NOMO-1 treated with dmso at 0.1 percent for 144 hours (cell line): ENCODE data around the gene RAD51B.

Experiments used
- DNase-seq: peaks from one replicate; lab custom pipeline; 2025; ENCODE audit not compliant: unreplicated experiment; lab: John Stamatoyannopoulos, UW

RAD51B gene

DNA sequence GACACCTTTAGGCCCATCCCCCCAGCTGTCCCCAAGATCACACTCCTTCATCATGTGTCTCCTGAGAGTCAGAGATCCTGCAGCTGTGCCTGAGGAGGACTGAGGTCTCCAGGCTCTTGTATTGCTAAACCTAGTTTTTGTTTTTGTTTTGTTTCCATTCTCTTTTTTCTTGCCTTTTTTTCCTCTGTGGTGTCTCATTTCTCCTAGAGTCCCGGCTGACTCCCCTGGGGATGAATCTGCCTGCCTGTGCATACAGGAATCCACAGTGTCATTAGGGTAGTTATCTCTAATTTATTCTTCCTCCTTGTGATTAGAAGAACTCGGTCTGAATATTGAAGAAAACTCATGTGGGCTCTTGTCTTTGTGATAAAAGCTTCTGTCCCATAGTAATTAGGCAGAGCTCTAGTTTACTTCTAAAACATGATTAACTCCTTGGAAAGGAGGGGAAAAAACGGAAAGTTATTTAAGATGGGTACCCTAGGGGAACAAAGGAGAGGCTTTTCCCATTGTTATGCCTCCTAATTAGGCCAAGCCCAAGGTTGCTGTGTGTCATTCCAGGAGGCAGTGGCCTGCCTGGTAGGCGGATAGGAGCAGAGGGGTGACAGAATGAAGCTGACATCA, 630.1 kb downstream of the RAD51B start:
- no peak for DNase-seq

GRCh38 chr14:68450391-68451120, 631.0 kb downstream of the RAD51B start:
- no peak for DNase-seq

DNA sequence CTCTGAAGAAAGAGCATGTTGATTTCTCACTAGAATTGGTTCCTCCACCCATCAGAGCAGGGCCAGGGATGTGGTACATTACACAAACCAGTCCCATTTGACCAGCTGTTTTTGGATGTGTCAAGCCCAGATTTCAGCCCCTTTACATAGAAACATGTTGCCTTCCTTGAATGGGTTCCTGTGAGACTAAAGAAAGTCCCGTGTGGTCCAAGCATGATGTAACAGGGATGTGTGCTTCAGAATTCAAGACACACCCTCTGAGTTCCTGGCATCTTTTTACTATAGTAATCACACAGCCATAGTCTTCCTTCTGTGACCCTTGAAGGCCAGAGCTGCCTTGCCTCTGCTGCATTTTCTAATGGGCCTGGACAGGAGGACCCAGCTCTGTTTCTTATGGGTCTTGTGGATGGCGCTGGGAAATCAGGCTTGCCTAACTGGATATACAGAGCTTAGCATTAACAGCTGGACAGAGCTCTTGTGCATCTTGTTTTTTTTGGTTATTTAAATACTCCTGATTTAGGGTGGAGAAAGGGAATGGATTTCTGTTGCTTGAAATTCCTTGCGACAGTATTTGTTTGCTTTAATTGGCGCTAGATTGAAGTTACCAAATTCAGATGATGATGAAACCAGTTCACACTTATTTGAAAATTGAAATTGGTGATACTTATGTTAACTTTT, 632.3 kb downstream of the RAD51B start:
- no peak for DNase-seq

DNA sequence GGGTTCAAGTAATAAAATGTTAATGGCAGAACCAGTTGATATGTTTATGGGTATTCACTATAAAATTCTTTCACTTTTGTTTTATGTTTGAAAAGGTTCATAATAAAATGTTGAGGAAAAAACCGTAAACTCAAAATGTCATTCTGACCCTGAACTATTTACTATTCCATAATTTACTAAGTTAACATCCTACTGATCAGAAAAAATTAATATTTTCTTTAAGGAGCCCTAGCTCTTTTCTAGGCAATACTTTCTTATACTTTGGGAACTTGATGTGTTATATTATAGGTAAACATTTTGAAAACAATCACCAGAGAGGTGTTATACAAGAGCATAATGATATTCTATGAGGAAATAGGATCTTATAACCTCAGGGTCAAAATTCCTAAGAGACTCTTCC, 638.7 kb downstream of the RAD51B start:
- no peak for DNase-seq

- no peak for DNase-seq
Observed at GRCh38 chr14:68458840-68459469, 639.4 kb downstream of the RAD51B start.

GRCh38 chr14:68459480-68460136, 640.0 kb downstream of the RAD51B start:
- no peak for DNase-seq

DNA sequence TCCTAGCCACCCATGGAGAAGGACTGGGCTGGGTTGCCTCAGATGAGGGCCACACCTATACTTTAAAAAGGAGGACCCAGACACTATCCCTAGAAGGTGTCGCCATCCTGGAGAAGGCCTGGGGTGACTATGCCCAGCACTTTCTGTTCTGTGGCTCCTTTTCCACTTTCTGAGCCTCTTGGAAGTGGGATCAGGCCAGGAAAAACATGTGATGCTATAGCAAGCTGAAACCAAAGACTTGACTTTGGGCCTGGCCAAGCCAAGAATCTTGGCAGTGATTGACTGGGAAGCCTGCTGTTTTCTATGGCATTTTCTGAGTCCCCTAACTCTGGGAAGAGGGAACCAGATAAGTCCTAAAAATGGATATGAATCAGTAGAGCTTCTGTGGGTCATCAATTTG, 641.0 kb downstream of the RAD51B start:
- DNase-seq: no peak

DNA sequence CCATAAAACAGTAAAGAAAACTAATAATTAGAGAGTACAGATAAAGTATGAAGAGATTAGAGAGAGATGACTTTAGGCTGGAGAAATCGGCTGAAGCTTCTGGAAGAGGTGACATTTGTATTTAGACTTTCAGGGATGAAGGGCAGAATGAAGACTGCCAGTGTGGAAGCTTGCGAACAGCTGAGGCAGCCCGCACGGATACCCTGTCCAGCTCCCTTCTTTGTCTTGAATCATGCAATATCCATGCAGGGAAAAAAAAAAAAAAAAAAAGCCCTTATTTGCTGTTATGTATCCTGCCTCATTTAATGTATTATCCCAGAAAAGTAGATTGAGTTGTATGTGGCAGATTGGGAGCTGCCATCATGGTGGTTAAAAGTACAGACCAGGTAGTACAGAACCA, 641.5 kb downstream of the RAD51B start:
- no peak for DNase-seq

GRCh38 chr14:68462683-68463082, 643.1 kb downstream of the RAD51B start:
- no peak for DNase-seq

- DNase-seq: no peak
Observed at GRCh38 chr14:68463299-68463698, 643.7 kb downstream of the RAD51B start.

DNA sequence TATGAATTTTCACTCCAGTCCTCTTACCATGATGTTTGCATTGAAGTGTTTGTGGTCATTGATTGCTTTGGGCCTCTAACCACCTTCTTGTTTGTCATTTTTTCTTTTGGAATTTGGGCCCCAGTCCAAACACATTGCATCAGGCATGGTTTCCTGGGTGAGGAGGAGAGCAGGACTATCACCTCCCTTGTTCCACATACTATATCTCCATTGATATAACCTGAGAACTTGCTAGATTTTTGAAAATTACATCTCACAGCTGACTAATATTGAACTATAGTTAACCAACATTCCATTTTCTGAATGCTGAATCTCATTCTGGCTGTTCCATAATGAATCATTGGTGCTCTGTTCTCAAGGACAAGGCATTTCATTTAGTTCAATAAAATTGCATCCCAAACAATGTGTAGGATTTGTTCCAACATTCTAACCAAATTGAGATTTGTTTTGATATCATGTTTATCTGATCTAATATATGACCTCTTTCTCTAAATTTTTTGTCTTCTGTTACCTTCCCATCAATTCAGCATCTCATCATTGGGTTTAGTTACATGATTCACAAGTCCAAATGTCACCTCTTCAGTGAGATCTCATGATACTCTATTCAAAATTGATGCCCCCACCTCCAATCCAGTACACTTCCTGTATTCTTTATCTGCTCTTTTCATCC, 644.3 kb downstream of the RAD51B start:
- no peak for DNase-seq

DNA sequence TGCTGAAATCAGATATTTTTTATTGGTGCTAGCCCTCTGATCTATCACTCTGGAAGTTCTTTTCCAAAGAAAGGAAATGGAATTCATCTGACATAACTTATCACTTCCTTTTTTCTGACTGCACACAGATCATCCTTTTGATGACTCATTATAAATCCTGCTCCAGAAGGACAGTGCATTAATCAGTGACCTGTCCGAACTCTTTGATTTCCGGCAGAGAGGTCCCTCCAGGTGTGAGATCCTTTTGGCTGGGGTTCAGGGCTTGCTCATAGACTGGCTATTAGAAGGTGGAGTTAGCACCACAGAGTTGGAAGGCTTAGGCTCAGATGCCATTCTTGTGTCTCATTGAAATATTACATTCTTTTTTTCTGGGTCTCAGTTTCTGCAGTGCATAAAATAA, 645.1 kb downstream of the RAD51B start:
- DNase-seq: no peak

GRCh38 chr14:68466491-68466977, 647.0 kb downstream of the RAD51B start:
- no peak for DNase-seq

- no peak for DNase-seq
Observed at GRCh38 chr14:68467425-68467824, 647.8 kb downstream of the RAD51B start.

DNA sequence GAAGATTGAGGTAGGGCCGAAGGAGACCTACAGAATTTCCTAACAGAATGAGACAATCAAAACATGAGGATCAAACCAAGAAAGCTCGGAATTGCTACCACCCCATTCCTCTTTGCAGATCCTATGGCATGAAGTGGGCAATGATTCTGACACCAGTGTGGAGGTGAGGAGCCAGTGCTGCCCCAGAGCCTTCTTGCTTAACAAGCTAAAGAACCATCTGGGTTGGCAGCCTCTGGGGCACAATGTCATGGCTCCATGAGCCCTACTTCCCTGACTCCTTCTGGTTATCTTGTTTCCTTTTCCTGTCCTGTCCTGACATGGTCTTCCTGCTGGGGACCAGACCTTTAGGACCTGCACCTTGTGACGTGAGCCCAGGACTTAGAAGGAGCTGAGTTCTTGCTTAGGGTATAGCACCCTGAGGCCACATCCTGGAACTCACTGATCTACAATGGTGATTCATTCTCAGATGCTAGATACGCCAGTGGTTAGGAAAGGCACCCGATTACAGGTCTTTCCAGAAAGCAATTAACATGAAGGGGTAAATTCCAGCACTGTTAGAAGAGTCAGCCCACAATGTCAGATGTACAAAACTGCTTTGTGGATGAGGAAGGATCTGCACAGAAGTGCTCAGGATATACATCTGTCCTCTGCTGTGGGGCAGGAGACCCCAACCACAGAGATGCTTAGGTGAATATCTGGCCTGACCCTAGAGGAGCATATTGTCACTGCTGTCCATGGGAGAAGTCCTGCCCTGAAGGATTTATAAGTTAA, 649.0 kb downstream of the RAD51B start:
- no peak for DNase-seq

GRCh38 chr14:68469208-68469713, 649.7 kb downstream of the RAD51B start:
- DNase-seq: no peak

DNA sequence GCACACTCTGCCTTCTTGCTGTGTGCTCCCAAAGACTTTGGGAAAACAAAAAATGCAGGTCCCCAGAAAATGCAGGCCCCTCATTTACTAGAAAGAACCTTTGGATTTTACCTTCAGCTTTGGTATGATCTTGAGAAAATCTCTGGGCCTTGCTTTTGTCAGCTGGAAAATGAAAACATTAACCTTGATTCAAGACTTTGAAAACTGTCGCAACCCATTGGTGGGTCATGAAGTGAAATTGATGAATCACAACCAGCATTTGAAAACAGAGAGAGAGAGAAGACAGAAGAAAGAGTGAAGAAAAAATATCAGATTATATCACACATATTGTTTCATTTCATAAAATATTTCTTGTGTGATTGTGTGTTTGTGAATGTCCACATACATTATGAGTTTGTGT, 650.8 kb downstream of the RAD51B start:
- no peak for DNase-seq

DNA sequence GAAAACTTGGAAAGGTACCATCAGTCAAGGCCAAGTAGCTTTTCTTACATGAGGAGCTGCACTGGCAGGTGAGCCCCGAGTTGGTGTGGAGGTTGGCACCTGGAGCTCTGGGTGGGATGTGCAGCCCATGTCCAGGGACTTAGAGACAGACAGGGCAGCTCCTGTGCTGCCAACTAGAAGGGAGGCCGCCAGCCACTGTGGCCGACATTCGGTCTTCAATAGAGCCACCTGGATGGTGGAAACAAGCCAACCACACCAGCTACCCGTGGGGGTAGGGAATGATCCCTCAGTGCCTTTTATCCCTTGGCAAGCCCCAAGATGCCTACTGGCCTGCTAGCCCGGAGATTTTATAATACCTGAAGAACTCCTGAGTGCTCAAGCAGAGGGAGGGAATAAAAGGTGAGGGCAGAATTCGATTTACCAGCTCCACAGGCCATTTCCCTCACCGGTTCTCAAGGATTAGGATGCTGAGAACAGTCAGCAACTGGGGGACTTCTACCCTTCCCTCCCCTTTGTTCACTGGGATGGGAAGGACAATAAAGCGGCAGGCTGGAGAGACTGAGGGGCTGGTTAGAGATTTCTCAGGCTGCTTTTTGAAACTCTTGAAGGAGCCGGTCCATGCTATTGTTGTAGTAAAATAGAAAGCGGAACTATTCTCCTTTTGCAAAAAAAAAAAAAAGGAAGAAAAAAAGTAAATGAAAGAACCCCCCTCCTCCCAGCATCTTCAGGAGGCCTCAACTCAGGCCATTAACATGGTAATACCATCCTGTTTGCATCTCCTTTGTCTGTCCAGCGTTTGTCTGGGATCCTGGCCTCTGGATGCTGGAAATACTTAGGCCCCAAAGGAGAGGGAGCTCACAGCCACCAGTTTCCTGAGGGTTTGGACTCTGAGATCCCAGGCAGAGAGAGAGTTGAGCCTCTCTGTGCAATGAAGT, 651.7 kb downstream of the RAD51B start:
- peak; percentile 52 for DNase-seq
